ENCODE measurements around the gene FAU. TPM values are rescaled to one million over a fixed set of nuclear protein-coding genes. Genes with fewer than 3 reads are reported as not detected.
"Not testable (repeated sequence)": the region's sequence is repeated elsewhere in the genome, so short reads cannot be mapped to it uniquely, and the experiment has no call there.

Gene FAU
- polyA plus RNA-seq, 2 of the 4 experiments (the other 2 are of a cell fraction) = 591 to 878 TPM

GRCh38 chr11:65119670-65119995, 2.3 kb downstream of the FAU start:
- CTCF ChIA-PET = interaction anchor here (1.1 to 6.3 kb wide), 6 partner anchors 10 to 106 kb away, joined by 3 to 75 read pairs (median 16); partner anchors contain the start of genes ARL2, CAPN1 and TM7SF2

DNA sequence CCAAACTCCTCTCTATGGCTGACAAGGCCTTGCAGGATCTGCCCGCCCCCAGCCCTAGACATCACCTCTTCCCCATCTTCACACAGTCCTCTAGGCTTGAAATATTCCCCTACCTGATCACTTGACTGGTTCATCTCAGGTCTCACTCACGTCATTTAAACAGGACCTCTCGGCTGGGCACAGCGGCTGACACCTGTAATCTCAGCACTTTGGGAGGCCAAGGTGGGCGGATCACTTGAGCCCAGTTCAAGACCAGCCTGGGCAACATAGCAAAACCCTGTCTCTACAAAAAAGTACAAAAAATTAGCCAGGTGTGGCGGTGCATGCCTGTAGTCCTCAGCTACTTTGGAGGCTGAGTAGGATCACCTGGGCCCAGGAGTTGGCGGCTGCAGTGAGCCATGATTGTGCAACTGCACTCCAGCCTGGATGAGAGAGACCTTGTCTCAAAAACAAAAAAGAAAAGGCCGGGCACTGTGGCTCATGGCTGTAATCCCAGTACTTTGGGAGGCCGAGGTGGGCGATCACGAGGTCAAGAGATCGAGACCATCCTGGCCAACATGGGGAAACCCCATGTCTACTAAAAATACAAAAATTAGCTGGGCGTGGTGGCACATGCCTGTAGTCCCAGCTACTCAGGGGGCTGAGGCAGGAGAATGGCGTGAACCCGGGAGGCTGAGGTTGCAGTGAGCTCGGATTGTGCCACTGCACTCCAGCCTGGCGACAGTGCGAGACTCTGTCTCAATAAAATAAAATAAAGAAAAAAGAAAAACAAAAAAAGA, 2.9 kb downstream of the FAU start:
- H3K4me3 ChIP-seq; H3K27ac ChIP-seq; ATAC-seq; DNase-seq (ENCODE audit: low read depth in 1 of 2, low spot score in 1 of 2); H3K4me2 ChIP-seq; H3K9me3 ChIP-seq; FAIRE-seq: not testable (repeated sequence)
- WGBS (ENCODE audit: missing lambda C conversion rate) = 93% methylated on average over 18 of the region's 18 CpGs
- CTCF ChIA-PET = interaction anchor here (0.8 to 6.3 kb wide), 22 partner anchors 9 to 377 kb away, joined by 3 to 75 read pairs (median 5); partner anchors contain the start of genes ARL2, CAPN1, SYVN1 and TM7SF2
- peaks cover 29% of the 10 kb centered on the region; the same call in 2 of the 3 replicates for H3K4me1 ChIP-seq
- POLR2A ChIA-PET = interaction anchor here (2.0 kb wide), 1 partner anchor 62 kb away, joined by 16 read pairs; the partner anchor contains the start of gene CAPN1

More at GRCh38 chr11:65119670-65119995, 2.3 kb downstream of the FAU start:
- FAIRE-seq (no peak), DNase-seq (ENCODE audit: low read depth in 1 of 2, low spot score in 1 of 2) (no peak), ATAC-seq (no peak)
- no peak overlapping the region; the same call in 2 of the 3 replicates for H3K4me2 ChIP-seq
- peaks cover 29% of the 10 kb centered on the region; the same call in 2 of the 3 replicates for H3K4me1 ChIP-seq
- H3K9me3 ChIP-seq = no peaks in the 10 kb centered on the region
- POLR2A ChIA-PET = no interaction called here
- no peak overlapping the region for H3K27ac ChIP-seq
- no peak overlapping the region for H3K4me3 ChIP-seq
- TF ChIP-seq MAX (IDR thresholded peaks at IDR 0.05) = no peak
- TF ChIP-seq, protein P1, sequence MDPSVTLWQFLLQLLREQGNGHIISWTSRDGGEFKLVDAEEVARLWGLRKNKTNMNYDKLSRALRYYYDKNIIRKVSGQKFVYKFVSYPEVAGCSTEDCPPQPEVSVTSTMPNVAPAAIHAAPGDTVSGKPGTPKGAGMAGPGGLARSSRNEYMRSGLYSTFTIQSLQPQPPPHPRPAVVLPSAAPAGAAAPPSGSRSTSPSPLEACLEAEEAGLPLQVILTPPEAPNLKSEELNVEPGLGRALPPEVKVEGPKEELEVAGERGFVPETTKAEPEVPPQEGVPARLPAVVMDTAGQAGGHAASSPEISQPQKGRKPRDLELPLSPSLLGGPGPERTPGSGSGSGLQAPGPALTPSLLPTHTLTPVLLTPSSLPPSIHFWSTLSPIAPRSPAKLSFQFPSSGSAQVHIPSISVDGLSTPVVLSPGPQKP (IDR thresholded peaks at IDR 0.05; ENCODE audit: low read depth, low read length) = no peak
- TF ChIP-seq ZC3H11A (IDR thresholded peaks at IDR 0.05) = no peak
- no peak for TF ChIP-seq BHLHE40 (IDR thresholded peaks at IDR 0.05; ENCODE audit: low read depth, low read length)
- no peak for TF ChIP-seq FOXS1 (CRISPR knock-in tag; IDR thresholded peaks at IDR 0.05)
- TF ChIP-seq TP53 (CRISPR knock-in tag; IDR thresholded peaks at IDR 0.05) = no peak
- TF ChIP-seq HOXB13 (CRISPR knock-in tag; IDR thresholded peaks at IDR 0.05; ENCODE audit: low read depth) = no peak
- no peak for TF ChIP-seq USF2 (IDR thresholded peaks at IDR 0.05)
- TF ChIP-seq PHF8 (IDR thresholded peaks at IDR 0.05; ENCODE audit: borderline replicate concordance, low read depth) = no peak
- no peak for TF ChIP-seq POLR2A (IDR thresholded peaks at IDR 0.05; ENCODE audit: low read length)
- TF ChIP-seq CHD4 (IDR thresholded peaks at IDR 0.05; ENCODE audit: borderline replicate concordance) = no peak
- TF ChIP-seq PBX3 (IDR thresholded peaks at IDR 0.05) = no peak
- no peak for TF ChIP-seq CBX8 (IDR thresholded peaks at IDR 0.05)
- no peak for TF ChIP-seq ESRRA (IDR thresholded peaks at IDR 0.05; ENCODE audit: borderline replicate concordance, low read length)
- TF ChIP-seq, protein P2, sequence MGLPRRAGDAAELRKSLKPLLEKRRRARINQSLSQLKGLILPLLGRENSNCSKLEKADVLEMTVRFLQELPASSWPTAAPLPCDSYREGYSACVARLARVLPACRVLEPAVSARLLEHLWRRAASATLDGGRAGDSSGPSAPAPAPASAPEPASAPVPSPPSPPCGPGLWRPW (IDR thresholded peaks at IDR 0.05) = no peak
- TF ChIP-seq SMC3 (IDR thresholded peaks at IDR 0.05) = no peak
- TF ChIP-seq KDM1A (IDR thresholded peaks at IDR 0.05; ENCODE audit: low read depth) = no peak

DNA sequence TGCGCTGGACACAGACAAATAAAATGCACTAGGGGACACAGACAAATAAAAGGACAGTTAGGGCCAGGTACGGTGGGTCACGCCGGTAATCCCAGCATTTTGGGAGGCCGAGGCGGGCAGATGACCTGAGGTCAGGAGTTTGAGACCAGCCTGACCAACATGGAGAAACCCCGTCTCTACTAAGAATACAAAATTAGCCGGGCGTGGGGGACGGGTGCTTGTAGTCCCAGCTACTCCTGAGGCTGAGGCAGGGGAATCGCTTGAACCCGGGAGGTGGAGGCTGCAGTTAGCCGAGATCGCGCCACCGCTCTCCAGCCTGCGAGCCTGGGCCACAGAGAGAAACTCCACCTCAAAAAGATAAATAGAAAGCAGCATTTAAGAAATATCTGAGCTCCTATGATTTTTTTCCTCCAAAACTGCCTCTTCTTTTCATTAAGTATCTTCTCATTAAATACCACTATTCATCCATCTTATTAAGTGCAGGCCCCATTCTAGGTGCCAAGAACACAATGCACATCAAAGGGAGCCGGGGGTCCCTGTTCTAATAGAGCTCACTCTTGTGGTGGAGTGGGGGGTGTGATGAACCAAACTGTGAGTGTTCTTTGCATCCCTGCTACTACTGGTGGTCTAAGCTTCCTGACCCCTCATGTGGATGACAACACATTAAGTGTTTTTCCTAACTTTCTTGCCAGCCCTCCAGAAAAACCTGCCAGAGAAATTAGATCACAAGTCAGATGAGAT, 3.7 kb downstream of the FAU start:
- Histone ChIP-seq H3K4me3 (no peak overlapping the region), H3K27ac (no peak overlapping the region), H3K9me3 (no peaks in the 10 kb centered on the region), H3K4me1 (peaks cover 31% of the 10 kb centered on the region; the same call in 2 of the 3 replicates), H3K4me2 (no peak overlapping the region)
- ATAC-seq = no peak
- DNase-seq (ENCODE audit: low read depth in 1 of 2, low spot score in 1 of 2) = no peak
- CTCF ChIA-PET = interaction anchor here (0.8 to 6.3 kb wide), 25 partner anchors 8 to 376 kb away, joined by 3 to 75 read pairs (median 5); partner anchors contain the start of genes ARL2, BATF2, CAPN1 and SYVN1
- POLR2A ChIA-PET = interaction anchor here (0.6 to 2.0 kb wide), 9 partner anchors 8 to 341 kb away, joined by 3 to 16 read pairs (median 4); partner anchors contain the start of genes CAPN1, DPF2, SNX15 and SYVN1
- WGBS (ENCODE audit: missing lambda C conversion rate) = 76% methylated on average over 18 of the region's 18 CpGs
- TF ChIP-seq HOXB5 (CRISPR knock-in tag; IDR thresholded peaks at IDR 0.05) = no peak
- 0 out of 2 replicates have a peak, but pooled peaks have one; percentile 13 for TF ChIP-seq HOXA7 (CRISPR knock-in tag; IDR thresholded peaks at IDR 0.05)
- FAIRE-seq = no peak

Measured in A549 (cell line).